ENCODE measurements around the gene IL17RE. TPM values are rescaled to one million over a fixed set of nuclear protein-coding genes. Genes with fewer than 3 reads are reported as not detected.

The IL17RE gene
- total and polyA plus RNA-seq, 2 of the 13 experiments (the other 11 are each of a cell fraction or from before 2014, with no cell fraction given) = 14.5 to 24.1 TPM

DNA sequence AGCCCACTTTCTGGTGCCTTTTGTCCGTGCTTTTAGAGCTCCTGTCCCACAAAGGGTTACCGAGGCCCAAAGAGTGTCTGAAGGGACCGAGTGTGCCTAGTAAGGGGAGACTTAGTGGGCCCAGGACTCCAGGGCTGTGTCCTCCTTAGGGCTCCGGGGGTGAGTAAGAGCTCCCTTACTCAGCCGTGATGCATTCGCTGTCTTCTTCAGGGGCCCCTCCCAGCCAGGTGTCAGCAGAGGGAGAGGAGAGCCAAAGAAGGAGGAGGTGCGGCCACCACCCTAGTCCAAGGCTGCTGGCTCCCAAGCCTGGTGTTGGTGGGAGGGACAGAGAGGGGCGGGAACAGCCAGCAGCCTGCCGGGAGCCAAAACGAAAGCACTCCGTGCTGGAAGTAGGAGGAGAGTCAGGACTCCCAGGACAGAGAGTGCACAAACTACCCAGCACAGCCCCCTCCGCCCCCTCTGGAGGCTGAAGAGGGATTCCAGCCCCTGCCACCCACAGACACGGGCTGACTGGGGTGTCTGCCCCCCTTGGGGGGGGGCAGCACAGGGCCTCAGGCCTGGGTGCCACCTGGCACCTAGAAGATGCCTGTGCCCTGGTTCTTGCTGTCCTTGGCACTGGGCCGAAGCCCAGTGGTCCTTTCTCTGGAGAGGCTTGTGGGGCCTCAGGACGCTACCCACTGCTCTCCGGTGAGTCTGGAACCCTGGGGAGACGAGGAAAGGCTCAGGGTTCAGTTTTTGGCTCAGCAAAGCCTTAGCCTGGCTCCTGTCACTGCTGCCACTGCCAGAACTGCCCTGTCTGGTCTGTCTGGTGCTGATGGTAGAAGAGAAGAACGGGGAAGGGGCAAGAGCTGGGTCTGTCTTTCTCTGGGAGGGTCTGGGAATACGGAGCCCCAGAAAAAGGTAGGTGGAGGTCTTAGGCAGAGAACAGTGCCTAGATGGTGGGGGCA is 14.4 kb downstream of the IL17RE start, which contains the start of gene IL17RC (continued):
- TF ChIP-seq, protein P1, sequence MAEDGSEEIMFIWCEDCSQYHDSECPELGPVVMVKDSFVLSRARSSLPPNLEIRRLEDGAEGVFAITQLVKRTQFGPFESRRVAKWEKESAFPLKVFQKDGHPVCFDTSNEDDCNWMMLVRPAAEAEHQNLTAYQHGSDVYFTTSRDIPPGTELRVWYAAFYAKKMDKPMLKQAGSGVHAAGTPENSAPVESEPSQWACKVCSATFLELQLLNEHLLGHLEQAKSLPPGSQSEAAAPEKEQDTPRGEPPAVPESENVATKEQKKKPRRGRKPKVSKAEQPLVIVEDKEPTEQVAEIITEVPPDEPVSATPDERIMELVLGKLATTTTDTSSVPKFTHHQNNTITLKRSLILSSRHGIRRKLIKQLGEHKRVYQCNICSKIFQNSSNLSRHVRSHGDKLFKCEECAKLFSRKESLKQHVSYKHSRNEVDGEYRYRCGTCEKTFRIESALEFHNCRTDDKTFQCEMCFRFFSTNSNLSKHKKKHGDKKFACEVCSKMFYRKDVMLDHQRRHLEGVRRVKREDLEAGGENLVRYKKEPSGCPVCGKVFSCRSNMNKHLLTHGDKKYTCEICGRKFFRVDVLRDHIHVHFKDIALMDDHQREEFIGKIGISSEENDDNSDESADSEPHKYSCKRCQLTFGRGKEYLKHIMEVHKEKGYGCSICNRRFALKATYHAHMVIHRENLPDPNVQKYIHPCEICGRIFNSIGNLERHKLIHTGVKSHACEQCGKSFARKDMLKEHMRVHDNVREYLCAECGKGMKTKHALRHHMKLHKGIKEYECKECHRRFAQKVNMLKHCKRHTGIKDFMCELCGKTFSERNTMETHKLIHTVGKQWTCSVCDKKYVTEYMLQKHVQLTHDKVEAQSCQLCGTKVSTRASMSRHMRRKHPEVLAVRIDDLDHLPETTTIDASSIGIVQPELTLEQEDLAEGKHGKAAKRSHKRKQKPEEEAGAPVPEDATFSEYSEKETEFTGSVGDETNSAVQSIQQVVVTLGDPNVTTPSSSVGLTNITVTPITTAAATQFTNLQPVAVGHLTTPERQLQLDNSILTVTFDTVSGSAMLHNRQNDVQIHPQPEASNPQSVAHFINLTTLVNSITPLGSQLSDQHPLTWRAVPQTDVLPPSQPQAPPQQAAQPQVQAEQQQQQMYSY (CRISPR knock-in tag; IDR thresholded peaks at IDR 0.05) = no peak
- TF ChIP-seq ZNF703 (CRISPR knock-in tag; IDR thresholded peaks at IDR 0.05; ENCODE audit: borderline replicate concordance) (no peak), PHF5A (CRISPR knock-in tag; IDR thresholded peaks at IDR 0.05; ENCODE audit: low read depth, unreplicated experiment) (peak; percentile 28), SMYD3 (CRISPR knock-in tag; IDR thresholded peaks at IDR 0.05) (no peak), ZNF253 (CRISPR knock-in tag; IDR thresholded peaks at IDR 0.05; ENCODE audit: borderline replicate concordance) (no peak), HES4 (CRISPR knock-in tag; IDR thresholded peaks at IDR 0.05; ENCODE audit: borderline replicate concordance) (no peak), ZMYM2 (CRISPR knock-in tag; IDR thresholded peaks at IDR 0.05) (no peak), EED (CRISPR knock-in tag; IDR thresholded peaks at IDR 0.05) (peak; percentile 57; the same call in 1 of the 2 replicates), TOE1 (CRISPR knock-in tag; IDR thresholded peaks at IDR 0.05) (no peak), ZFP37 (CRISPR knock-in tag; IDR thresholded peaks at IDR 0.05; ENCODE audit: borderline replicate concordance) (no peak), PAF1 (CRISPR knock-in tag; IDR thresholded peaks at IDR 0.05) (no peak), ZNF749 (CRISPR knock-in tag; IDR thresholded peaks at IDR 0.05; ENCODE audit: borderline replicate concordance) (no peak), ZNF562 (CRISPR knock-in tag; IDR thresholded peaks at IDR 0.05; ENCODE audit: borderline replicate concordance) (no peak), PHB2 (IDR thresholded peaks at IDR 0.05; ENCODE audit: partially characterized antibody) (no peak), ZNF550 (CRISPR knock-in tag; IDR thresholded peaks at IDR 0.05; ENCODE audit: borderline replicate concordance) (no peak)
- TF ChIP-seq, protein P2, sequence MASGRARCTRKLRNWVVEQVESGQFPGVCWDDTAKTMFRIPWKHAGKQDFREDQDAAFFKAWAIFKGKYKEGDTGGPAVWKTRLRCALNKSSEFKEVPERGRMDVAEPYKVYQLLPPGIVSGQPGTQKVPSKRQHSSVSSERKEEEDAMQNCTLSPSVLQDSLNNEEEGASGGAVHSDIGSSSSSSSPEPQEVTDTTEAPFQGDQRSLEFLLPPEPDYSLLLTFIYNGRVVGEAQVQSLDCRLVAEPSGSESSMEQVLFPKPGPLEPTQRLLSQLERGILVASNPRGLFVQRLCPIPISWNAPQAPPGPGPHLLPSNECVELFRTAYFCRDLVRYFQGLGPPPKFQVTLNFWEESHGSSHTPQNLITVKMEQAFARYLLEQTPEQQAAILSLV (CRISPR knock-in tag; IDR thresholded peaks at IDR 0.05; ENCODE audit: borderline replicate concordance) = no peak
- TF ChIP-seq, protein P3, sequence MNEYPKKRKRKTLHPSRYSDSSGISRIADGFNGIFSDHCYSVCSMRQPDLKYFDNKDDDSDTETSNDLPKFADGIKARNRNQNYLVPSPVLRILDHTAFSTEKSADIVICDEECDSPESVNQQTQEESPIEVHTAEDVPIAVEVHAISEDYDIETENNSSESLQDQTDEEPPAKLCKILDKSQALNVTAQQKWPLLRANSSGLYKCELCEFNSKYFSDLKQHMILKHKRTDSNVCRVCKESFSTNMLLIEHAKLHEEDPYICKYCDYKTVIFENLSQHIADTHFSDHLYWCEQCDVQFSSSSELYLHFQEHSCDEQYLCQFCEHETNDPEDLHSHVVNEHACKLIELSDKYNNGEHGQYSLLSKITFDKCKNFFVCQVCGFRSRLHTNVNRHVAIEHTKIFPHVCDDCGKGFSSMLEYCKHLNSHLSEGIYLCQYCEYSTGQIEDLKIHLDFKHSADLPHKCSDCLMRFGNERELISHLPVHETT (CRISPR knock-in tag; conservative IDR thresholded peaks at IDR 0.05) = 0 out of 2 replicates have a peak, but pooled peaks have one; percentile 11
- TF ChIP-seq, protein P4, sequence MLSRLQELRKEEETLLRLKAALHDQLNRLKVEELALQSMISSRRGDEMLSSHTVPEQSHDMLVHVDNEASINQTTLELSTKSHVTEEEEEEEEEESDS (CRISPR knock-in tag; IDR thresholded peaks at IDR 0.05; ENCODE audit: borderline replicate concordance) = no peak
- TF ChIP-seq, protein P5, sequence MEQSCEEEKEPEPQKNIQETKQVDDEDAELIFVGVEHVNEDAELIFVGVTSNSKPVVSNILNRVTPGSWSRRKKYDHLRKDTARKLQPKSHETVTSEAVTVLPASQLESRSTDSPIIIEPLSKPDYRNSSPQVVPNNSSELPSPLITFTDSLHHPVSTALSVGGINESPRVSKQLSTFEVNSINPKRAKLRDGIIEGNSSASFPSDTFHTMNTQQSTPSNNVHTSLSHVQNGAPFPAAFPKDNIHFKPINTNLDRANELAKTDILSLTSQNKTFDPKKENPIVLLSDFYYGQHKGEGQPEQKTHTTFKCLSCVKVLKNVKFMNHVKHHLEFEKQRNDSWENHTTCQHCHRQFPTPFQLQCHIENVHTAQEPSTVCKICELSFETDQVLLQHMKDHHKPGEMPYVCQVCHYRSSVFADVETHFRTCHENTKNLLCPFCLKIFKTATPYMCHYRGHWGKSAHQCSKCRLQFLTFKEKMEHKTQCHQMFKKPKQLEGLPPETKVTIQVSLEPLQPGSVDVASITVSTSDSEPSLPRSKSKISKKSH (CRISPR knock-in tag; IDR thresholded peaks at IDR 0.05; ENCODE audit: borderline replicate concordance) = 0 out of 2 replicates have a peak, but pooled peaks have one; percentile 62

Data from HepG2 (cell line).